ENCODE results near the gene MCF2L.

The MCF2L gene

DNA sequence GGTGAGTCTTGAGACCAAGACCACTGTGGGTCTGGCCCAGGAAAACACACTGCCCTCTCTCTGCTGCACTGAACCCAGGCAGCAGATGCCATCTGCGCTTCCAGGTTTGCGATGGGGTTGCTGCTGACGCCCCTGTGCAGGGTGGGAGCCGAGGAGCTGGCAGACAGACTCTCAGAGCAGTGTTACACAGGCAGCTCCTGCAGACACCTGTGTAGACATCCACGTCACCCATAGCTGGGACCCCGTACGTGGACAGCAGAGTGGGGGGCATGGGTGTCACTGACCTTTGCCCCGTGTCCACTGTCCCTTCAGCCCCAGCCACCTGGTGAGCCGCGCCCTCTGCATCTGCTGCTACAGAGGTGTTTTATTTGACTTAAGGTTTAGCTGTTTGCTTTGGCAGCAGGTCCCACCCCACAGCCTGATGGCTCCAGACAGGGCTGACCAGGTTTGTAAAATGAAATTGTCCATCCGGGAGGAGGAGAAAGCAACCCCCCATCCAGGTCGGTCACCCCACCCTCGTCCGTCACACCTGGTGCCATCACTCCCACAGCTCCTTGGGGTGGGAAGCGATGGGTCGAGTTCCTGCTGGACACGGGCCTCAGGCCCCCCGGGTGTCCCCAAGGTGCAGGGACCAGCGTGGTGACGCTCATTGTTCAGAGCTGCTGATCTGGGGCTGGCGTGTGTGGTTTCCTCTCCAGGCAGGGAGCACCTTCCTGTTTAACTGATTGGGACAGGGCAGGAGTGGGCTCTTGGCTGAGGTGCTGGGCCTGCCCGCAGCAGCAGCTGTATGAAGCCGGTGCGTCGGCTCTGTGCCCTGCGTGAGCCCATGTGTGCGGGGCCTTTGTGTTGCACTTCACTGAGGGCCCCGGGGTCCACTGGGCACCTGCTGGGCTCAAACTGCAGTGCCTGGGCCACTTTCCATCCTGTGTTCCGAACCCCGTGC, 28.4 kb downstream of the MCF2L start:
- DNase-seq (ENCODE audit: low spot score in 2 of 2), result no peak
- Mint-ChIP-seq H3K27me3 (peaks cover 5% of the 10 kb centered on the region), H3K36me3 (no peaks in the 10 kb centered on the region), H3K4me3 (no peak overlapping the region), H3K27ac (no peak overlapping the region), H3K4me1 (no peaks in the 10 kb centered on the region), H3K9me3 (no peaks in the 10 kb centered on the region)
- no peak for ATAC-seq (ENCODE audit: low read depth)

DNA sequence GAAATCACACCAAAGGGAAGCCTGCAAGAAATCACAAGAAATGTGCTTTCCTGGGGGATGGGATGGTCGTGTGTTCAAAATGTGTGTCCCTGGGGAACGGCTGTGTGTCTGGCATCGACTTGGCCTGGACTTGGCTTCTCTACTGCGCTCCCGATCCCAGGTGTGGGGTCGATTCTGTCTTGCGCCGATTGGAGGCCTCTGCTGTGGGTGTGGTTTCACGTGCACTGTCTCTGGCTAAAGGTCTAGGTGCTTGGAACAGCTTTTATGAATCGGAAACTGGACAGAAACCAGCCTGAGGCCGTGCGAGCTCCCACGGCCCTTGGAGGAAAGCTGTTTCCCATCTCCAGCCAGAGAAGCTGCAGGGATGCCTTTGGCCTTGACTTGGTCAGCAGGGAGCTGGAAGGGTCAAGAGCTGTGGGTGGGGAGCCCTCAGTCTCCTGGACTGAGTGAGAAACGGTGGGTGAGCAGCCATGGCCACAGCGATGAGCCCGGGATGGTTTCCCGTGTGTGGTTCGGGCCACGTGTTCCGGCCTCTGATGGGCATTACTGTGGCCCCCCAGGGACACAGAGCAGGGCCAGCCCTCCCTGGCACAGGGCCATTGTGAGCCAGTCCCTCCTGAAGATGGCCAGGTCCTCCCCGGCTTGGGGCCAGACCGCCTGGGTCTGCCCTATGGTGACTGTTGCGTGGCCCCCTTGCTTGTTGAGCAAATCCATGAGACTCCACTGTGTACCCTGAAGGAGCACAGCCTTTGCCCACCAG, 29.7 kb downstream of the MCF2L start:
- DNase-seq (ENCODE audit: low spot score in 2 of 2), result no peak
- H3K4me3 Mint-ChIP-seq, result no peak overlapping the region
- H3K9me3 Mint-ChIP-seq, result no peaks in the 10 kb centered on the region
- no peaks in the 10 kb centered on the region for H3K36me3 Mint-ChIP-seq
- H3K27ac Mint-ChIP-seq, result no peak overlapping the region
- ATAC-seq (ENCODE audit: low read depth), result no peak
- peaks cover 5% of the 10 kb centered on the region for H3K27me3 Mint-ChIP-seq
- no peaks in the 10 kb centered on the region for H3K4me1 Mint-ChIP-seq

DNA sequence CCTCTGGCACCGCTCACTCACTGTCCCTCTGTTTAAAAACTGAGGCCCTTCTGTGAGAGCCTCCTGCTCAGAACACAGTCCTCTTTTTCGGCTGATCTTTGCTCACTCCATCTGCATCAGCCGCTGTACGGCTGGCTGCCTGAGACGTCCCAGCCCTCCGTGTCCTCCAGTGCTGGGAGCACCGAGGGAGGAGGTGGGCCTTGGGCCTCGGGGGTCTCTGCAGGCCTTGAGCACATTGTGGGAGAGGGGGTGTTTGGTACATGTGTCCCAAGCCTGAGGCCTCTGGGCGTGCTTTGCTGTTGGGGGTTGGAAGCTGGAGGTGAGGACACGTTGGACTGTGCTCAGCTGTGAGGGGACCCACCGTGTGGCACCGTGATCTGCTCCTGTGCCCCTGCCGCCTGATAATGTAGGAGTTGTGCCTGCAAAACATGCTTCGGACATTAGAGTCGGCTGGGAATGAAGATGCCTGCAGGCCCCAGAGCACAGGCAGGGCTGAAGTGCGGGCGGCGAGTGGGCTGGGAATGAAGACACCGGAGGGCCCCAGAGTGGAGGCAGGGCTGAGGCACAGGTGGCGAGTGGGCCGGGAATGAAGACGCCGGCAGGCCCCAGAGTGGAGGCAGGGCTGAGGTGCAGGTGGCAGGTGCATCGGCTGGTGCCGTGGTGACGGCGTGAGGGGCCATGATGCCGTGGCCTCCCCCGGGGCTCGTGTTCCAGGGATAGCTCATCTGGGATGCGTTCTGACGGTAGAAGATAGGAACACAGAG, 30.6 kb downstream of the MCF2L start:
- Mint-ChIP-seq H3K36me3 (no peaks in the 10 kb centered on the region), H3K4me1 (no peaks in the 10 kb centered on the region), H3K4me3 (no peak overlapping the region), H3K9me3 (no peaks in the 10 kb centered on the region), H3K27ac (no peak overlapping the region), H3K27me3 (peaks cover 3% of the 10 kb centered on the region)
- no peak for DNase-seq (ENCODE audit: low spot score in 2 of 2)
- ATAC-seq (ENCODE audit: low read depth), result no peak

DNA sequence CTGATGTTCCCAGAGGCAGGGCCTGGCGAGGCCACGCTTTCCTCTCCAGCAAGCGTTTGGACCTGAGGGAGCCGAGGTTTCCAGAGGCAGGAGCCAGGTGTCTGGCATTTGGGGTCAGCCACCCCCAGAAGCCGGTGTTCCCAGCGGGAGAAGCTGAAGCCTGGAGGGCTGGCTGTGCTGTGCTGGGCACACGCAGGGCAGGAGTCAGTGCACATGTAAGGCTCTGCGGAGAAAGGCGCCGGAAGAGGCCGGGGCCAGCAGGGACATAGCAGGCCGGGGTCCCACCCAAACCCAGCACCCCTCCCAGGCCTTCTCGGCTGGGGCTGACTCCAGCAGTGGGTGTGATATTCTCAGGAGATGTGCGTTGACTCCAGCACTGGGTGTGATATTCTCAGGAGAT, 31.6 kb downstream of the MCF2L start:
- Mint-ChIP-seq H3K27ac (no peak overlapping the region), H3K9me3 (no peaks in the 10 kb centered on the region), H3K36me3 (no peaks in the 10 kb centered on the region), H3K4me1 (no peaks in the 10 kb centered on the region), H3K4me3 (no peak overlapping the region), H3K27me3 (peaks cover 2% of the 10 kb centered on the region)
- DNase-seq (ENCODE audit: low spot score in 2 of 2) (no peak), ATAC-seq (ENCODE audit: low read depth) (no peak)

DNA sequence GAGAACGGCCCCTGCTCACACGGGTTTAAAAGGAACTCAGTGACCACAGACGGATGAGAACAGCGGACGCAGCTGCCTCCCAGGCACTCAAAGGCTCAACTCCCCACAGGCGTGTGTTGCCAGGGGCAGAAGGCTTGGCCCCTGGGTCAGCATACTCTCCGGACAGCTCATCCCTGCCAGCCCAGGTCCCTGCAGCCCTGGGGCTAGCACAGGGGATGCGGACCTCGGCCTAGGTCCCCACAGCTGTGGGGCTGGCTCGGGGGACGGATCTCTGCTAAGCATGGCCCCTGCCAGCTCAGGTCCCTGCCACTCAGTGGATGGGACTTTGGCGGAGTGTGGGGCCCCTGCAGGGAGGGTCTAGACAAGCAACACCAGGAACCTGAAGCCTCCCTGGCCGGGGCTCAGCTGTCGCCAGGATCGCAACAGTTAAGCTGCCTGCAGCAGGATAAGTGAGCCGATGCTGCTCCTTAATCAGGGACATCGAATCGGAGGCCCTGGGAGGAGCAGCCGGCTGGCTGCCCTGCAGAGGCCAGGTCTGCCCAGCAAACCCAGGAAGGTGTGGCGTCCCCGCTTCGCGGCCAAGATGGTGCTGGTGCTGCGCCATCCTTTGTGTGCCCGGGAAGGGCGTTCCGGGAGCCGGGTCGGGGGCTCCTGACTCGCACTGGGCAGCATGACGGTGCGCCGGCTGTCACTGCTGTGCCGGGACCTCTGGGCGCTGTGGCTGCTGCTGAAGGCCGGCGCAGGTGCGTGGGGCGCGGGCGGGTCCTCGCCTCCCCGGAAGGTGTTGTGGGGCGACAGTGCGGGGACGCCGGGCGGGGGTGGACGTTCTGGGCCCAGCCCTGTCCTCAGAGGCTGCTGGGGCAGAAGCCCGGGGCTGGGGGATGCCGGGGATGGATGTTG, 32.5 kb downstream of the MCF2L start:
- H3K4me3 Mint-ChIP-seq, result no peak overlapping the region
- DNase-seq (ENCODE audit: low spot score in 2 of 2), result no peak
- no peak overlapping the region for H3K27ac Mint-ChIP-seq
- no peak for ATAC-seq (ENCODE audit: low read depth)
- H3K36me3 Mint-ChIP-seq, result no peaks in the 10 kb centered on the region
- no peaks in the 10 kb centered on the region for H3K9me3 Mint-ChIP-seq
- H3K4me1 Mint-ChIP-seq, result no peaks in the 10 kb centered on the region
- H3K27me3 Mint-ChIP-seq, result peaks cover 2% of the 10 kb centered on the region

DNA sequence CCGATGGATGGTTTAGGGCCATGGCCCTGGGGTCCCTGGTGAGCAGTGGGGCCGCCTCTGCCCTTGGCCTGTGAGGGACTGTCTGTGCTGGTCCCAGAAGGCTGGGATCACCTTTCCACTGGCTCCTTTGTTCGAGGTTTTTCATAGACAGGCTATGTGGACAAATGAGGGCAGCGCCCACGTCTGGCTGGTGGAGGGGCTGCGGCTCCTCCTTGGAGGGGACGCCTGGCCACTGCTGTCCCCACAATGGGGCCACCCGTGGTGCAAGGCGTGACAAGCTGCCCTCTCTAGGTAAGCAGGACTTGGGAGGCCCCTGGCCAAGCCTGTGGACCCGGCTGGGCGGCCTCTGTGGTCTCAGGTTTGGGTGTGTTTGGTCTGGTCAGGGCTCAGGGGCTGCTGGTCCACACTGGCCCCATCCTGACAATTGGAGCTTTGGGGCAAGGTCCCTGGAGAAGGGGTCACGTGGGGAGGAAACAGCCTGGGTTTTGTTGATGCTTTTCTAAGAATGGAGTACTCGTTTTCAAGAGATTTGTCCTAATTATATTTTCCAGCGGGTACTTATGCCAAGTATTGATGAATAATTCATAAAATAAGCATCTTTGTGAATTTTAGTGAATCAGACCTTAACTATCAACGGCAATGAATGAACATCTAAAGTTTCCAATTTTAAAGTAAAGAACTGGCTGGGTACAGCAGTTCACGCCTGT, 33.3 kb downstream of the MCF2L start:
- Mint-ChIP-seq H3K4me3 (no peak overlapping the region), H3K27ac (no peak overlapping the region), H3K4me1 (no peaks in the 10 kb centered on the region), H3K27me3 (peaks cover 2% of the 10 kb centered on the region), H3K36me3 (no peaks in the 10 kb centered on the region), H3K9me3 (no peaks in the 10 kb centered on the region)
- ATAC-seq (ENCODE audit: low read depth) (no peak), DNase-seq (ENCODE audit: low spot score in 2 of 2) (no peak)

DNA sequence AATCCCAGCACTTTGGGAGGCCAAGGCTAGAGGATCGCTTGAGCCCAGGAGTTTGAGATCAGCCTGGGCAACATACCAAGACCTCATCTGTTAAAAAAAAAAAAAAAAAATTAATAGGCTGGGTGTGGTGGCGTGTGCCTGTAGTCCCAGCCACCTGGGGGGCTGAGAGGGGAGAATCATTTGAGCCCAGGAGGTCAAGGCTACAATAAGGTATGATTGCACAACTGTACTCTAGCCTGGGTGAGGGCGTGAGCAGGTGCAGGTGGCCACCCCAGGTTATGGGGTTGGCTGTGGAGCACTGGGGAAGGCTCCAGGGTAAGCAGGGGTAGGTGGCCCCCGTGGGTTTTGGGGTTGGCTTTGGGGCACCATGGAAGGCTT, 33.9 kb downstream of the MCF2L start:
- H3K36me3 Mint-ChIP-seq, result no peaks in the 10 kb centered on the region
- no peaks in the 10 kb centered on the region for H3K4me1 Mint-ChIP-seq
- H3K27me3 Mint-ChIP-seq, result peaks cover 2% of the 10 kb centered on the region
- H3K9me3 Mint-ChIP-seq, result no peaks in the 10 kb centered on the region
- no peak for DNase-seq (ENCODE audit: low spot score in 2 of 2)
- no peak overlapping the region for H3K4me3 Mint-ChIP-seq
- H3K27ac Mint-ChIP-seq, result no peak overlapping the region
- no peak for ATAC-seq (ENCODE audit: low read depth)

DNA sequence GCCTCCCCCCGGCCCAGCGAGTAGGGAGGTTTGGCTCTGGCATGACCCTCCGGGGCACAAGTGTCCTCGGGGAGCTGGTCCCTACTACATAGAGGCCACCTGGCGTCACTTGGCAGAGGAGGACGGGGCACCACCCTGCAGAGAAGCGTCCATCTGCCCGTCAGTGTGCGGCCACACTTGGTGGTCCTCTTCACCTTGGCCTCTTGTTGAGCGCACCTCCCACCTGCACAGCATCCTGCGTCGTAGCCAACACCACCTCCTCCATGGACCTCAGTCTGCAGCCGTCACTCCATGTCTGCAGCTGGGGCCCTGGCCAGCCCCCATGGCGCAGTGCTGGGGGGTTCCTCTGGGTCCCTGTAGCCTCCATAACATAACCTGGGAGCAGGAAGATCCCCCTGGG, 35.1 kb downstream of the MCF2L start:
- no peak for DNase-seq (ENCODE audit: low spot score in 2 of 2)
- Mint-ChIP-seq H3K9me3 (no peaks in the 10 kb centered on the region), H3K27me3 (peaks cover 2% of the 10 kb centered on the region), H3K4me1 (no peaks in the 10 kb centered on the region), H3K27ac (no peak overlapping the region), H3K36me3 (no peaks in the 10 kb centered on the region), H3K4me3 (no peak overlapping the region)
- no peak for ATAC-seq (ENCODE audit: low read depth)

DNA sequence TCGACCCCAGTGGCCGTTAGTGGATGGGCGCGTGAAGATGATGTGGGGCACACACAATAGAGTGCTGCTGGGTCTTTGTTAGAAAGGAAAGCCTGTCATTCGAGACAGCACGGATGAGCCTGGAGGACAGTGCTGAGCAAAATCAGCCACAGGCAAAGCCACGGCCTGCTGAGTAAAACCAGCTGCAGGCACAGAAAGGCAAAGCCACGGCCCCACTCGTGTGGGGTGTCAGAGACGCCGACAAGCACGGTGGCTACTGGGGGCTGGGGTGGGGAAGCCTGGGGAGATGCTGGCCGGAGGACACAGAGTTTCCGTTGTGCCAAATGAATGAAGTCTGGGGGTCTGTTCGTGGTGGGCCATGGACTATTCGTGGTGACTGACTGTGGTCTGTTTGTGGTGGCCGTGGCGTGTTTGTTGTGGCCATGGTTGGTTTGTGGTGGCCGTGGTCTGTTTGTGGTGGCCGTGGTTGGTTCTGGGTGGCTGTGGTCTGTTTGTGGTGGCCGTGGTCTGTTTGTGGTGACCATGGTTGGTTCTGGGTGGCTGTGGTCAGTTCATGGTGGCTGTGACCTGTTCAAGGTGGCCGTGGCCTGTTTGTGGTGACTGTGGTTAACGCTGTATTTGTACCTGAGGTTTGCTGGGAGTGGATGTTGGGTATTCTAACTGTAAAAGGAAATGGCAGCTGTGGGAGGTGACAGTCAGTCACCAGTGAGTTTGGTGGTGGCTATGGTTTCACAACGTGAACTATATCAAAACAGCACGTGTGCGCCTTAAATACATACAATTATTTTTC, 36.3 kb downstream of the MCF2L start:
- H3K27ac Mint-ChIP-seq, result no peak overlapping the region
- H3K36me3 Mint-ChIP-seq, result no peaks in the 10 kb centered on the region
- no peak for DNase-seq (ENCODE audit: low spot score in 2 of 2)
- no peaks in the 10 kb centered on the region for H3K9me3 Mint-ChIP-seq
- no peak overlapping the region for H3K4me3 Mint-ChIP-seq
- no peaks in the 10 kb centered on the region for H3K4me1 Mint-ChIP-seq
- no peak for ATAC-seq (ENCODE audit: low read depth)
- H3K27me3 Mint-ChIP-seq, result no peaks in the 10 kb centered on the region

DNA sequence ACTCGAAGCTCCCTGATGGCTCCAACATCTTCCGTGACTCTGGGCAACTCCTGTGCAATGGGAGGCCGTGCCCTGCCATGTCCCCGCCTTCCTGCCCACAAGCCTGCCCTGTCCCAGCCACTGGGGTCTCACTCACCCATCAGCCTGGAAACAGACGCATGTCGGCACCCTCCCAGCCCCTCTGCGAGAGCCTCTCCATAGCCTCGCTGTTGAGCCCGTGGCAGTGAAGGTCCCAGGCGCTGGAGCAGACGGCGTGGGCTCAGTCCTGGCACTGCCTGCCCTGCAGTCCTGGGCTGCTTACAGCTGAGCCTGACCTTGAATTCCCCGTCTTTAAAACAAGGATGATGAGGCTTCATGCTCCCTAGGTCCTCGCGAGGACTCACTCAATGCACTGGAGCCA, 37.0 kb downstream of the MCF2L start:
- Mint-ChIP-seq H3K9me3 (no peaks in the 10 kb centered on the region), H3K4me3 (no peak overlapping the region), H3K4me1 (no peaks in the 10 kb centered on the region), H3K27ac (no peak overlapping the region), H3K36me3 (no peaks in the 10 kb centered on the region), H3K27me3 (no peaks in the 10 kb centered on the region)
- DNase-seq (ENCODE audit: low spot score in 2 of 2), result no peak
- no peak for ATAC-seq (ENCODE audit: low read depth)

DNA sequence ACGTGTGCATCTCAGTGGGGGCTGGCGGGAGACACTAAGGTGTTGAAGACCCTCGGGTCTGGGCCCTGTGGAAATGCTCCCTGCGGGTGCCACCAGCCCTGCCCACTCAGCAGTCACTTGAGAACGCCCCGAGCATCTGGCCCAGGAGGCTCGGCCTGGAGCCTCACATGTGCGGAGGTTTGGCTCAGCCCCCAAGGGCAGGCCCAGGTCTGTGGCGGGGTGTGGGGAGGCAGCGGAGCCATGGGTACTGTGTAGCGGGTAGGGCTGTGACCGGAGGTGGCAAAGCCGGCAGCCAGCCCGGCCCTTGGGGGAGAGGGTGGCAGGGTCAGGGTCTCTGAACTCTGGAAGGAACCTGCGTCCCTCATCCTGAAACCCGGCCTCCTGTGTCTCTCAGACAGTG, 37.6 kb downstream of the MCF2L start:
- Mint-ChIP-seq H3K4me3 (no peak overlapping the region), H3K36me3 (peaks cover 2% of the 10 kb centered on the region), H3K4me1 (peaks cover 4% of the 10 kb centered on the region), H3K9me3 (no peaks in the 10 kb centered on the region), H3K27ac (no peak overlapping the region), H3K27me3 (peaks cover 3% of the 10 kb centered on the region)
- DNase-seq (ENCODE audit: low spot score in 2 of 2) (no peak), ATAC-seq (ENCODE audit: low read depth) (no peak)

DNA sequence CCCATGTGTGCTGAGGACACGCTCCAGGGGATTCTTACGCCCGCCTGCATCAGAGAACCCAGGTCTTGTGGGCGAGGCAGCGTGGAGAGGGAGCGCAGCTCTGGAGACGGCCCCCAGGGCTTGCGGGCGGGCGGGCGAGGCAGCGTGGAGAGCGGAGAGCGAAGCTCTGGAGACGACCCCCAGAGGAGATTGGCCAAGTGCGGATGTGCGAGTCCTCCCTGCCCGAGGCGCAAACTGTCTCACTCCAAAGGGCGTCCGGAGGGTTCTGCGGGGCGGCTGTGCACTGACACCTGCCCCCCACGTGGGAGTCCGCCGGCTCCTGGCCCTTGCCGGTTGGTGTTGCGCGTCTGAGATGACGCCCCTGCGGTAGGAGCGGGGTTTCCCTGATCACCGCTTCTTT, 39.8 kb downstream of the MCF2L start:
- no peak overlapping the region for H3K27ac Mint-ChIP-seq
- ATAC-seq (ENCODE audit: low read depth), result no peak
- H3K9me3 Mint-ChIP-seq, result no peaks in the 10 kb centered on the region
- no peak overlapping the region for H3K4me3 Mint-ChIP-seq
- H3K27me3 Mint-ChIP-seq, result peaks cover 3% of the 10 kb centered on the region
- H3K4me1 Mint-ChIP-seq, result peaks cover 4% of the 10 kb centered on the region
- no peak for DNase-seq (ENCODE audit: low spot score in 2 of 2)
- H3K36me3 Mint-ChIP-seq, result peaks cover 2% of the 10 kb centered on the region

All from memory B cell (primary cell).